H1 (cell line): ENCODE measurements around the gene PTPRO. TPM values are rescaled to one million over a fixed set of nuclear protein-coding genes. Genes with fewer than 3 reads are reported as not detected.

Source experiments
- ASH2L ChIP-seq: fragments of 200-600, 300-600 bp; sonication (generic); IDR thresholded peaks from one replicate; pipeline ENCODE4 v1.7.1; 2017; ENCODE audit warnings: low read length
- CHD7 ChIP-seq: fragments of 300-600 bp; sonication (generic); IDR thresholded peaks from 2 replicates; pipeline ENCODE4 v1.7.1; 2012; ENCODE audit warnings: low read length, moderate library complexity, mild to moderate bottlenecking, inconsistent platforms; ENCODE audit not compliant: insufficient replicate concordance
- CREB1 ChIP-seq: IDR thresholded peaks from 2 replicates; pipeline ENCODE4 v1.6.1; 2012; ENCODE audit warnings: inconsistent platforms
- E2F6 ChIP-seq: IDR thresholded peaks from 2 replicates; pipeline ENCODE4 v1.6.1; 2012; ENCODE audit warnings: inconsistent platforms
- HDAC2 ChIP-seq, 2 experiments: fragments of 300-600 bp in 1 of 2; sonication (generic) in 1 of 2; IDR thresholded peaks; 2 replicates each; pipeline ENCODE4 v1.6.1; 2011 to 2012; ENCODE audit warnings: low read depth in 2 of 2, low read length in 2 of 2, mild to moderate bottlenecking in 2 of 2, moderate library complexity in 2 of 2, borderline replicate concordance in 1 of 2, inconsistent platforms in 1 of 2
- HDAC6 ChIP-seq: IDR thresholded peaks from one replicate; pipeline ENCODE4 v1.7.1; 2012; ENCODE audit warnings: low read depth, mild to moderate bottlenecking, inconsistent platforms, low read length, moderate library complexity
- JUN ChIP-seq: IDR thresholded peaks from 2 replicates; pipeline ENCODE4 v1.6.1; 2011; ENCODE audit warnings: low read depth, mild to moderate bottlenecking, improper control_type of control experiment, low read length
- MAX ChIP-seq: IDR thresholded peaks from 2 replicates; pipeline ENCODE4 v1.6.1; 2012; ENCODE audit warnings: inconsistent platforms
- SIX5 ChIP-seq: IDR thresholded peaks from 2 replicates; pipeline ENCODE4 v1.6.1; 2011; ENCODE audit warnings: mild to moderate bottlenecking, low read depth, low read length
- SP1 ChIP-seq: IDR thresholded peaks from 2 replicates; pipeline ENCODE4 v1.6.1; 2011; ENCODE audit warnings: low read depth, low read length
- SRF ChIP-seq: IDR thresholded peaks from 2 replicates; pipeline ENCODE4 v1.6.1; 2011; ENCODE audit warnings: mild to moderate bottlenecking, low read depth, low read length, moderate library complexity
- polyA plus RNA-seq, 7 experiments: library from polyadenylated mRNA; depleted of rRNA in 3 of 7; stranded (reverse) in 5 of 7; unstranded in 2 of 7; fragments of >200 nt in 5 of 7; fragments of 200-250 nt in 2 of 7; gene quantifications; 1 replicate in 5 of 7; 2 replicates in 1 of 7; 4 replicates in 1 of 7; pipeline versions ENCODE4 v1.2.1 to v1.2.3, GENCODE V29; 2011 to 2013; ENCODE audit warnings: missing spikeins in 2 of 7, mixed read lengths in 2 of 7
- total RNA-seq: library from RNA; stranded (reverse); fragmentation: NEBNext Ultra II Directional; extraction: Animal tissue kit (Norgen Biotek cat#: 25700); gene quantifications from 2 replicates; pipeline ENCODE4 v1.2.1, GENCODE V29; 2021

The PTPRO gene
- total and polyA plus RNA-seq, 2 of the 8 experiments (the other 6 are each of a cell fraction or from before 2014, with no cell fraction given) = 0.73 to 1.7 TPM

- TF ChIP-seq CHD7 (no peak), HDAC6 (no peak), MAX (no peak), SIX5 (no peak), JUN (no peak), E2F6 (no peak), SP1 (no peak), SRF (no peak), ASH2L (no peak), CREB1 (no peak), HDAC2 (IDR thresholded peaks at IDR 0.05; ENCODE audit: borderline replicate concordance in 1 of 2, low read depth in 2 of 2, low read length in 2 of 2) (no peak)
These were observed 175.5 kb downstream of the PTPRO start (continued) for GRCh38 chr12:15497671-15498292.
